Type B pancreatic cell (in vitro differentiated cells): Measurements from ENCODE around the gene SZRD1. TPM values are rescaled to one million over a fixed set of nuclear protein-coding genes. Genes with fewer than 3 reads are reported as not detected.

Source experiments
- DNase-seq: peaks from one replicate; pipeline ENCODE4 v3.0.0; 2021; ENCODE audit warnings: mixed read lengths; ENCODE audit not compliant: unreplicated experiment; ENCODE audit errors: extremely low spot score
- H3K27ac Mint-ChIP-seq: 2 replicates; pipeline ENCODE4 v1.8.0; 2021; ENCODE audit warnings: mild to moderate bottlenecking, mixed read lengths
- H3K27me3 Mint-ChIP-seq: 2 replicates; pipeline ENCODE4 v1.8.0; 2021; ENCODE audit warnings: mixed read lengths
- H3K36me3 Mint-ChIP-seq: 2 replicates; pipeline ENCODE4 v1.8.0; 2021; ENCODE audit warnings: mixed read lengths
- H3K4me1 Mint-ChIP-seq: one replicate; pipeline ENCODE4 v1.8.0; 2021; ENCODE audit warnings: mixed read lengths; ENCODE audit not compliant: unreplicated experiment
- H3K4me3 Mint-ChIP-seq: 2 replicates; pipeline ENCODE4 v1.8.0; 2021; ENCODE audit warnings: mild to moderate bottlenecking, mixed read lengths
- H3K9me3 Mint-ChIP-seq: 2 replicates; pipeline ENCODE4 v1.8.0; 2021; ENCODE audit warnings: mixed read lengths
- CTCF ChIP-seq: fragments of 200-600 bp; sonication (generic); conservative IDR thresholded peaks from 2 replicates; pipeline ENCODE4 v1.5.0; 2021; ENCODE audit warnings: antibody characterized with exemption, mild to moderate bottlenecking
- total RNA-seq: library from RNA; stranded (reverse); gene quantifications from 2 replicates; pipeline ENCODE4 v1.2.1, GENCODE V29; 2021; ENCODE audit warnings: low replicate concordance

Gene SZRD1
- total RNA-seq, 1 donor from 2014 or later, result 127 TPM

DNA sequence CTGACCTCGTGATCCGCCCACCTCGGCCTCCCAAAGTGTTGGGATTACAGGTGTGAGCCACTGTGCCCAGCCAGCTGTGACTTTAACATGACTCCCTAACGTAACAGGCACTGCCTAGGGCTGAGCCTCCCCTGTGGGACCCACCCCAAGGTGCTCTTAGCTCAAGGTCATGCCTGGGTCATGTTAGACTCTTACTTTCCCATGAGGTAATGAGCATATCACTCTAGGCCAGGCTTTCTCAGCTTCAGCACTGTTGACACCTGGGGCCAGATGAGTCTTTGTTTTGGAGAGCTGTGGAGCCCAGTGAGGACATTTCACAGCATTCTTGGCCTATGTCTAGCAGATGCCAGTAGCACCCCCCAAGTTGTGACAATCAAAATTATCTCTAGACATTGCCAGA is 78.0 kb downstream of the SZRD1 start:
- Mint-ChIP-seq H3K4me3 (no peak overlapping the region), H3K36me3 (peaks cover 10% of the 10 kb centered on the region), H3K27me3 (no peaks in the 10 kb centered on the region), H3K9me3 (no peaks in the 10 kb centered on the region), H3K27ac (no peak overlapping the region), H3K4me1 (peaks cover 7% of the 10 kb centered on the region)
- TF ChIP-seq CTCF, result no peak
- no peak for DNase-seq

DNA sequence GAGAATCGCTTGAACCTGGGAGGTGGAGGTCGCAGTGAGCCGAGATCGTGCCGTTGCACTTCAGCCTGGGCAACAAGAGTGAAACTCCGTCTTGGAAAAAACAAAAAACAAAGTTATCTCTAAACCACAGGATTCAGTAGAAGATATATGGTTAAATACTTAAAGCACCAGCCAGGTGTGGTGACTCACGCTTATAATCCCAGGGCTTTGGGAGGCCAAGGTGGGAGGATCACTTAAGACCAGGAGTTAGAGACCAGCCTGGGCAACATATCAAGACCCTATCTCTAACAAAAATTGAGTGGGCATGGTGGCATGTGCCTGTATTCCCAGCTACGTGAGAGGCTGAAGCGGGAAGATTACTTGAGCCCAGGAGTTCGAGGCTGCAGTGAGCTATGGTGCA is 79.1 kb downstream of the SZRD1 start:
- H3K9me3 Mint-ChIP-seq, result no peaks in the 10 kb centered on the region
- H3K27ac Mint-ChIP-seq, result no peak overlapping the region
- H3K27me3 Mint-ChIP-seq, result no peaks in the 10 kb centered on the region
- peaks cover 6% of the 10 kb centered on the region for H3K4me1 Mint-ChIP-seq
- H3K4me3 Mint-ChIP-seq, result no peak overlapping the region
- H3K36me3 Mint-ChIP-seq, result peaks cover 12% of the 10 kb centered on the region
- no peak for DNase-seq
- no peak for TF ChIP-seq CTCF

DNA sequence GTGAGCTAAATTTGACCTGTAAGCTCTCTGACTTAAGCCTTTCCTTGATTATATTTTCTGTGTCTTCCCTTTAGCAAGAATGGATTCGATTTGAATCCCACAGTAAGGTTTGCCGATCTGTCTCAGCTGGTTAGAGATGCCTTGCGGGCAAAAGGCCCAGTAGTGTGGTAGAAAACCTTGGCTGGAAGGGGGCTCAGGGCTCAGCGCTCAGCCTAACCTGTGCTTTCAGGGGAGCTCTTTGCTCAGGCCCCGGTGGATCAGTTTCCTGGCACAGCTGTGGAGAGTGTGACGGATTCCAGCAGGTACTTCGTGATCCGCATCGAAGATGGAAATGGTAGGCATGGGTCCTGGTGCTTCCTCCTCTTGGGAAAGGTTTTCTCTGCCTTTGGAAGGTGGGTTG is 80.6 kb downstream of the SZRD1 start:
- H3K27me3 Mint-ChIP-seq, result no peaks in the 10 kb centered on the region
- DNase-seq, result no peak
- TF ChIP-seq CTCF, result no peak
- no peaks in the 10 kb centered on the region for H3K9me3 Mint-ChIP-seq
- H3K27ac Mint-ChIP-seq, result no peak overlapping the region
- H3K4me1 Mint-ChIP-seq, result no peaks in the 10 kb centered on the region
- H3K36me3 Mint-ChIP-seq, result peaks cover 20% of the 10 kb centered on the region
- no peak overlapping the region for H3K4me3 Mint-ChIP-seq

Other genes starting within 250 kb of the SZRD1 start
- gene EPHA2, start 211.2 kb upstream of the SZRD1 start, total RNA-seq, result 40.3 and 77.9 TPM in 2 replicates
- gene ARHGEF19, start 154.6 kb upstream of the SZRD1 start, total RNA-seq, result 20.2 and 29.5 TPM in 2 replicates
- gene CPLANE2, start 130.1 kb upstream of the SZRD1 start, total RNA-seq, result 11.1 and 12.9 TPM in 2 replicates
- gene FBXO42, start 14.8 kb upstream of the SZRD1 start, total RNA-seq, result 18.4 and 19.0 TPM in 2 replicates
- not detected in 2 replicates for gene SPATA21, start 70.2 kb downstream of the SZRD1 start, total RNA-seq
- gene NECAP2, start 73.5 kb downstream of the SZRD1 start, total RNA-seq, result 45.9 and 48.2 TPM in 2 replicates
- gene RNU1-1, start 147.0 kb downstream of the SZRD1 start, total RNA-seq, result 2,993 and 3,564 TPM in 2 replicates
- 39.1 and 97.5 TPM in 2 replicates for gene NBPF1, start 246.3 kb downstream of the SZRD1 start, total RNA-seq